GM21381 (cell line): Measurements from ENCODE around the gene HEG1.

ENCODE experiments used
- ATAC-seq: cut with Tn5 transposase; IDR thresholded peaks from one replicate; pipeline ENCODE4 v1.9.1; 2021; ENCODE audit warnings: mild to moderate bottlenecking, moderate library complexity; ENCODE audit not compliant: unreplicated experiment

The HEG1 gene

DNA sequence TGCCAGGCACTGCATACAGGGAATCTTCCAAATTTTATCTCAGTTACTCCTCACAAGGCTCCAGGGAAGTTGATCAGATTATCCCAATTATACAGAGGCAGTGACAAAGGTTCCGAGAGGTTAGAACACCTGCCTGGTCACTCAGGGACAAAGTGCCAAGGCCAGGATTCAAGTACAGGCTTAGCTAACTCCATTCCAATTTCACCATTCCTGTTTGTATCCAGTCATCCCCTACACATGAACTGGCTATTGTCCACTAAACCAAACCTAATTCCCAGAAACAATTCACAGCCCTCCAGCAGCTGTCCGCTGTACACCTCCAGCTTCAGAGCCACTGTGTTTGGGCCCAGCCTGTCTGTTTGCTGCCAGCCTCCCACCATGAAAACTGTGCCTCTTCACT, 137.3 kb downstream of the HEG1 start:
- no peak for ATAC-seq

DNA sequence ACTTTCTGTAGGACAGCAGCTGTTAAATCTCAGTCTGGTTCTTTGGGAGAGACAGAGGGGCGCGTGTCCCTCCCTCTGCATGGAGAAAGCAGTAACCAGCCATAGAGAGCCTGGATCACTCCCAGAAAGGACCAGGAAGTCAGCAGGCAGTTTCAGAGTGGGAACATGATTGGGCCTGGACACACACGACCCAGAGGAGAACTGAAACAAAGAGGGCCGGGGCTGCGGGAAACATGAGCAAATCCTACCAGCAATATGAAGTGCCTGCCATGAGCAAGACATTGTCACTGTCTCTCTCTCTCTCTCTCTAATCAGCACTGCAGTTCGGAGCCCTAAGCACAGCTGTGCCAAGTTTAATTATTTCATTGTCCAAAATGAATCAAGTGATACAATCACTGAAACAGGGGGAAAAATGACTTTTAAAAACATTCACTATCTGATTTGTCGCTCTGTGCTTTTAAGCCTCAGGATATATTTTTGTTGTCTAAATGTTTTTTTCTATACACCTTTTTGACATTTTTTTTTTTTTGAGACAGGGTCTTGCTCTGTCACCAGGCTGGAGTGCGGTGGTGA, 138.9 kb downstream of the HEG1 start:
- no peak for ATAC-seq
